MM.1S (cell line): ENCODE measurements around the gene PKHD1.

Experiments used
- EZH2 ChIP-seq: fragments of 300-600 bp; sonication (generic); optimal IDR thresholded peaks from 2 replicates; pipeline ENCODE3; 2017; ENCODE audit warnings: low read depth, mild to moderate bottlenecking, antibody characterized with exemption, low read length, mixed read lengths
- EZH2phosphoT487 ChIP-seq: fragments of 300-600 bp; sonication (generic); IDR thresholded peaks from 2 replicates; pipeline ENCODE4 v1.6.1; 2018; ENCODE audit warnings: antibody characterized with exemption, low read length
- TF ChIP-seq, protein P1 (sequence below): fragments of 300-600 bp; sonication (generic); IDR thresholded peaks from 2 replicates; pipeline ENCODE4 v1.5.1; 2016; ENCODE audit warnings: antibody characterized with exemption, low read length, mixed read lengths

DNA sequence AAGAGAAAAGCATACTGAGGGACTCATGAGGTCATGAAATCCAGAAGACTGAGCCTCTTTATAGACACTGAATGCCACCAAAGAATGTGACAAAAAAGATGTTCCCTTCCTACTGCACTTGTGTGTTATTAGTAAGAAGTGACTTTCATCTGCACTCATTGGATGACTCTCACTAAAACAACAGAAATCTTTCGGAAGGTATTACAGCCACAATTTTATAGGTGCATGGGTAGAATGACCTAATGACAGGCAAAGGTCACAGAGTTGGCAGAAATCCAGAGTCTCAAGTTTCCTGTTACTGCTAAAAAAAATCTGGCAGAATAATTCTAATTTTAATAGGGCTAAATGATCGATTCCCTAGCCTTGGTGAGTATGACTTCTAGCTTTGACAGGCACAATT, 13.3 kb downstream of the PKHD1 start:
- TF ChIP-seq EZH2phosphoT487 (no peak), EZH2 (no peak)
- TF ChIP-seq, protein P1, sequence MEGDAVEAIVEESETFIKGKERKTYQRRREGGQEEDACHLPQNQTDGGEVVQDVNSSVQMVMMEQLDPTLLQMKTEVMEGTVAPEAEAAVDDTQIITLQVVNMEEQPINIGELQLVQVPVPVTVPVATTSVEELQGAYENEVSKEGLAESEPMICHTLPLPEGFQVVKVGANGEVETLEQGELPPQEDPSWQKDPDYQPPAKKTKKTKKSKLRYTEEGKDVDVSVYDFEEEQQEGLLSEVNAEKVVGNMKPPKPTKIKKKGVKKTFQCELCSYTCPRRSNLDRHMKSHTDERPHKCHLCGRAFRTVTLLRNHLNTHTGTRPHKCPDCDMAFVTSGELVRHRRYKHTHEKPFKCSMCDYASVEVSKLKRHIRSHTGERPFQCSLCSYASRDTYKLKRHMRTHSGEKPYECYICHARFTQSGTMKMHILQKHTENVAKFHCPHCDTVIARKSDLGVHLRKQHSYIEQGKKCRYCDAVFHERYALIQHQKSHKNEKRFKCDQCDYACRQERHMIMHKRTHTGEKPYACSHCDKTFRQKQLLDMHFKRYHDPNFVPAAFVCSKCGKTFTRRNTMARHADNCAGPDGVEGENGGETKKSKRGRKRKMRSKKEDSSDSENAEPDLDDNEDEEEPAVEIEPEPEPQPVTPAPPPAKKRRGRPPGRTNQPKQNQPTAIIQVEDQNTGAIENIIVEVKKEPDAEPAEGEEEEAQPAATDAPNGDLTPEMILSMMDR = no peak
